GM19238 (cell line): Measurements from ENCODE around the gene HDAC4.

Experiments
- DNase-seq: peaks from one replicate; pipeline ENCODE4 v3.0.0; 2011; ENCODE audit warnings: low spot score; ENCODE audit not compliant: insufficient read length

HDAC4 gene

DNA sequence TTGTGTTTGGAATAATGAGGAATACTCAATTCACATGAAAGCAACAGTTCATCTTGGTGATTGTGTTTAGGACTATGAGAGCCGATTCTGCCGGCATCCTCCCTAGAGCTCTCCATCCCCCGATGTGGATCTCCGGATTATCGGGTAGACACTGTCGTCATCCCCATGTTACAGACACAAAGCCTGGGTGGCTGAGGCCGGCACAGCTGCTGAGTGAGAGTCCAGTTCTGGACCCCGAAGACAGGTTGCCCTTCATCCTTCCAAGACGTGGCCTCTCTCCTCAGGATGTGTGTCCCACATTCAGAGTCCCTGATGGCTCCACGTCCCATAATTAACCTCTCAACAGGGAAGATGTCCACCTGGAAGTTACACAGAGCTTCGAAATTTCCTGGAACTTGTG, 129.3 kb downstream of the HDAC4 start:
- no peak for DNase-seq

DNA sequence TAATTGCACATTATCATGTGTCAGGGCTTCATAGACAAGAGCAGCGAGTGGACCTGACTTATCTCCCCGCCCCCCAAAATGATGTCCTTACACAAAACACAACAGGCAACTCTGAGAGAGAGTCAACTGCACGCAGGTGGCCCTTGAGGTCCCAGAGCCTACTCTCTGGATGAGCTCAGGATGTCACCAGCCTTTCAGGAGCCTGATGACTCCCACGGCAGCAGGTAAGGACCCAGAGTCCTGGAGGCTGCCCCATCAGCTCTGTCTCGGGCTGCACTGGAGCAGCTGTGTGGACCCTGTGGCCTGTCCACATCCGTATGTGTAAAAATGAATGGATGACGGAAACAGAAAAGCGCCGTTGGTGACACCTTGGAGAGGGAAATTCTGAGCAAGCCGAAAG, 130.9 kb downstream of the HDAC4 start:
- no peak for DNase-seq

DNA sequence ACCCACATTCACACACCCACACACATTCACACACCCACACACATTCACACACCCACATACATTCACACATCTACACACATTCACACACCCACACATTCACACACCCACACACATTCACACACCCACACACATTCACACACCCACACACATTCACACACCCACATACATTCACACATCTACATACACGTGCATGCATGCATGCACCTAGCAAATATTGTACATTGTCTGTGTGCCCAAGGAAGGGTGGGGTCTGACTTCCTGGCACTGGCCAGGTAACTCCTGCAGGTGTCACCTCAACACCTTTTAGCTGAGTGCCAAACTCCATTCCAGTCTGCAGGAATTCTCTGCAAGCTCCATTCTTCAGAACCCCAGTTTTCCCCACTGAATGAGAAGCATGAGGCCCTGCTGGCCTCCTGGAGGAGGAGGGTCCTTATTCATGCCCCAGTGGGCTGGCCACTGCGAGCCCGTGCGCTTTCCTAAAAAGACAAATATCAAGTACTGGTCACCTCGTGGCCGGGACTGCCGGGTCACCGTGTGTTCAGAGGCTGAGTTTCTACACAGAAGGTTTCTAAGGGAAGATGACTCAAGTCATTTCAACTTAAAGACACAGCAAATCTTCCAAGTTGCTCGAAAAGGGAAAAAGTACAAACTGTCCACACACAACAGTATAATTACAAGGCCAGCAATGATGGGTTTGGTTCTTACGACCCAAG, 131.5 kb downstream of the HDAC4 start:
- no peak for DNase-seq

DNA sequence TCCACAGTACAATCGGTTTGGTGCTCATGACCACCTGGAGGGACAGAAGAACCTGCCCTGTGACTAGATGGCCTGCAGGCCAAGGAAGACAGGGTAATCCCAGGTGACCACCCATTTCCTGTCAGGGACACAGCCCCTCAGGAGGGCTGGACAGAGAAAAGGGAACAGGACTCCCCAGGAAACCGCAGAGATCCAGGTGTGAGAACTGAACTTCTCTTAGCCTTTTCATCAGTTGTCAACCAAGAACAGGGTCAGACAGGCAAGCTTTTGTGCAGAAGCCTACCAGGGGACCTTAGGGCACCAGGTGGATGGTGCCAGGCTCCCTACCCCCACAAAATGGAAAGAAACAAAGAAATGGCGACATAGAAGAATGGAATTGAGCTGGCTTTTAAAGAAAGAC, 132.3 kb downstream of the HDAC4 start:
- no peak for DNase-seq

DNA sequence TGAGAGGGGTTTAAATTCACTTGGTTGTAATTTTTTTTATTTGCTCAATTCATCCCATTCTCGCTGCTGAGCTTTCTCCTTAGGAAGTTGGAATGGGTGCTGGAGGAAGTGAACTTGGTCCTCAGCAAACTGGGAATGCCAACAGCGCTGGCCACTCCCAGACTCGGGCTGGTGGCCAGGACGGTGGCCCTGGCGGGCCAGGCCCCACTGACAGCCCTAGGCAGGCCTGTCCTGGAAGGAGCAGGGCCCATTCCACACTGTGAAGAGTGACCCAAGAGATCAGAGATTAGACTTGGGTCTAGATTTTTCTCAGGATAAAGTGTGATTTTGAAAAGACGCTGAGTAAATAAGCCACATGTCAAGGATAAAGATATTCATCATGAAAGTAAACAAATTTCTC, 132.7 kb downstream of the HDAC4 start:
- no peak for DNase-seq

DNA sequence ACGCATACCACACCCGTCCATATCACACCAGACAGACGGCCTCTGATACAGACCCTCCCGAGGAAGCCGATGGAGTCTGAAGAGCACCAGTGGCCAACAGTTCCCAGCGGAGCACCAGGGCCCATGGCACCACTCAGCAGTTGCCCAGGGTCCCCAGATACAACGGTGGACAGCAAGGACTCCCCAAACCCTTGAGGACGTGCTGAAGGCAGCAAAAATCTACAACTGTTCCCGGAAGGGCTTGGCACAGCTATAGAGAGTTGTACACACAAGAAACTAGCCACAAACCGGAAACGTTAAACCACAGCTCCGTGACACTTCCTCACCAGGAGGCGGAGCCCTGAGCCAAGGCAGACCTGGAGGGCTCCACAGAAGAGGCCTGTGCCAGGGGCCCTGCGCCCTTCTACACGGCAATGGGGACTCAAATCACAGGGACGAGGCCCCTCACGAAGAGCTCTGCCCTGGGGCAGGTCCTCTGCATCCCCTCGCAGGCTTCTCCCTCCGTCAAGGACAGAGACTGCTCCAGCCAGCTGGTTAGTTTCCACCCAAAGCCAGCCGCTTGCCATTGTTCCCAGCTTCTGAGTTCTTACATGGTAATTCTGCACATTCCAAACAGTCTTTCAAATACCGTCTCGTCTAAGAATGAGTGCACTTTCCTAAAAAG, 133.4 kb downstream of the HDAC4 start:
- DNase-seq = peak; percentile 92

DNA sequence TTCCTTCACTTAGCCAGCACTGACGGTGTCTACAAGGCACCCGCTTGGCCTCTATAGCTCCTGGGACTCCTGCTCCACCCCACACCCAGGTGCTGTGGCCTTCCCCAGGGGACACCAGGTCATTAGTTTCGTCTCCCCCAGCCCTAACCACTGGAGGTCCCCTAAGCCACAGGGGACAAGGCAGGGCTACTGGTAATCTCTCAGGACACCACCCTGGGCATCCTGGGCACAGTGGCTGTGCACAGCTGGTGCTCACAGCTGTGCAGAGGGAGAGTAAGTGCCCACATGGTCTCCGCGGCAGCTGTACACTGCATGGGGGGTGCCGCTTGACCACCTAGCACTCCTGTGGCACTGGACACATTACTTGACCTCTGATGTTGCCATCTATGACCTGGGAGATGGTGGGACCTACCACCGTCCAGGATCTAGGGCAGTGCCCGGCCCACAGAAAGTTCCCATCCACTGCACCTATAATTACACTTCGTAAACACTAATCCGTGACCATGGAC, 134.0 kb downstream of the HDAC4 start:
- DNase-seq = no peak

GRCh38 chr2:239266434-239266766, 134.4 kb downstream of the HDAC4 start:
- no peak for DNase-seq

DNA sequence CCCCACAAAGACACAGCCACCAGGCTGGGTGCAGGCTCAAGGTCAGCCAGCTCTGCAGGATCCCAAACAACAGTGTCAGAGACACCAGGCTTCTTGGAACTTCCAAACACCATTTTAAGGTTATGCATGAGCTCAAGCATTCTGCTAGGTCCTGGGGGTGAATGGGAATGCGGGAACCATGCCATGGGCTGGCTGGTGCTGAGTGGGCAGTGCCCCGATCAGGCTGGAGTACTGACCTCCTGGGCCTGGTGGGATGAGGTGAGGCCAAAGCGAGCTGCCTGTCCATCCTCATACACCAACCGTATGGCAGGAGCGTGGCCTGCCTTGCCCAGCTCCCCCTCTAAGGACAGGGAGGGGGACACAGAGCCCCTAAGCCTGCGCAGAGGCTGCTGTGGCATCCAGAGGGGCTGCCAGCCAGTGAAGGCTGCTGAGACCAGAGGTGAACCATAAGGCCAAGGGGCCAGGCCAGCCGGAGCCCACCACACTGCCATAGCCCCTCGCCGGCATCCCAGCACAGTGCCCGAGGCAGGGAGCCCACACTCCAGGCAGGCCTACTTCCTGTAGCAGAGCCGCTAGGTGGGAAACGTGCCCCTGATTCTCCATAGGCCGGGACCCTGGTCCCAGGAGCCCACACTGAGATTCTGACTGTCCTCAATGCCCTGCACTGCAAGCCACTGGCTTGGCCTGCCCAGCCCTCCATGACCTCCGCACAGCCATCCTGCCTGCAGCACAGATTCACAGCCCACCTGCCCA, 135.0 kb downstream of the HDAC4 start:
- DNase-seq = no peak

- DNase-seq = no peak
Observed at GRCh38 chr2:239264838-239265651, 135.8 kb downstream of the HDAC4 start.

- no peak for DNase-seq
Observed at GRCh38 chr2:239264492-239264837, 136.4 kb downstream of the HDAC4 start.

DNA sequence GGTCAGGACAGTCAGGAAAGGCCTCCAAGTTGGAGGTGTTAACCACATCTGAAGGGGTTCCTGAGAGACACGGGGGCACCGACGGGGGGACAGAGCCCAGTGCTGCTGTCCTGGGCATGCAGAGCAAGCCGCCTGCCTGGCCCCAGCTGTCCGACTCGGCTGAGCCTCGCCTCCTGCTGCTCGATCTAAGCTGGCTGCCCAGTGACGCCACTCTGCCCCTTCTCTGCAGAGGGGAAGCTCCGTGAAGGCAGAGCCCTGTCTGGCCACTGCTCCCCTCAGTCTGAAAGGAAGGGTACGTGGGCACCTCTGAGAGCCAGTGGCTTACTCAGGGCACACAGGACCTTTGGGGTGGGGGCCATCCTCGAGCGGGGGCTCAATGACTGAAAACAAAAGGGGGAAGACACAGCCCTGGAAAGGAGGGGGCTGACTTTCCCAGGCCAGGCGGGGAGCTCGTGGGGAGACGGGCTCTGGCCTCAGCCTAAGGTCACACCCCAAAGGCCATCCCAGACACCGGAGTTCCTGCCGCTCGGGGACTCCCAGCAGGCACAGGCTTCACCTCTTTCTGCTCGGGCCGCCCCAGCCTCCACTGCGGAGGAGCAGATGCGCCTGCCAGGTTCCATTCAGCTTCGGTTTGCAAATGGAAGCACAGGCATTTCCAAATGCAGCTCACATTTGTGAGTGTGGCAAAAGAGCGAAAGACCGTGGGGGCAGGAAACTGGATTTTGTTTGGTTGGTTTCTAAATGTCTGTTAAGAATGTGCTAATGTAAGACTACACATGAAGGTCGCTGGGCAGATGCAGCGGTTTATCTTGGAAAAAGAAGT, 136.9 kb downstream of the HDAC4 start:
- DNase-seq = no peak

DNA sequence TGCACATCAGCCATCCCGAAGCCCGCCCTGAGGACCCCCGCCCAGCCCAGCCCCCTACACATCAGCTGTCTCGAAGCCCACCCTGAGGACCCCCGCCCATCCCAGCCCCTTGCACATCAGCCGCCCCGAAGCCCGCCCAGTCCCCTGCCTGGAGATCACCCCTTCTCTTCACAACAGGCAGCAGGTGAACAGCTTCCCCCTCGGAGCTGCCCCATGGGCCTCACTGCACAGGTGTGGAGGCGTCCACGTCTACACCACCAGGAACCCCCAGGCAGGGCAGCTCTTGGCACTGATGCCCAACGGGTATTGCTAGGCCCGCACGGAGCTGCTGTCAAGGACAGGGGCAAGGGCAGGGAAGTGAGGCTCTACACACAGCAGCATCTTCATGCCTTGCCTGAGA, 137.6 kb downstream of the HDAC4 start:
- no peak for DNase-seq

DNA sequence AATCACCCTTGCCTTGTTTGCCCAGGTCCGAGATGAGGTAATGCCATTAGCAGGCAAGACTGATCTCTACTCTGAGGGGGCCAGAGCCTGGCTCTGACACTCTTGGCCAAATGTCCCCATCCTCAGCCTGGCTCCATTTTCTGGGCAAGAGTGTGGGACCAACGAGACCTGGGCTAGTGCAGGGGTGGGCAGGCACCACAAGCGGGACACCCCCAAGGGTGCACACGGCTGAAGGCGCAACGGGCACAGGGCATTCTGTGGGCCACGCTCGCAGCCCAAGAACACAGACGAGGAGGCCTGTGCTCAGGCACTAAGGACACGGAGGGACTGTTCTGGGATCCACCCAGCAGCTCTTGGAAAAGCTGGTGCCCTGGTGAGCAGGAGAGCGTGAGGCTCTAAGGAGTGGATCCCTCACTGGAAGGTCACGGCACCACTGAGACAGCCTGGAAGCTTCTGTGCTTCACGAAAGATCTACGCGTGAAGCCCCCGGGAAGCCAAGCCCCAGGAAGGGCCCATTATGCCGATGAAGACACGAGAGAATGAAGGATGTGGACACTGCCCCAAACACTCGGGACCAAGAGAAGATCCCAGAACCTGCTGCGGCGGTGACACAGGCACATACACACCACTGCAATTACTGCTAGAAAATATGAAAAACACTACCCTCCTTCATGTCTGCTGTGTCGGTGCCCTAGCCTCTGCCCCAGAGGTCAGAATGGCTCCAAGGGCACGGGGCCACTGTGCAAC, 138.2 kb downstream of the HDAC4 start:
- DNase-seq = no peak

DNA sequence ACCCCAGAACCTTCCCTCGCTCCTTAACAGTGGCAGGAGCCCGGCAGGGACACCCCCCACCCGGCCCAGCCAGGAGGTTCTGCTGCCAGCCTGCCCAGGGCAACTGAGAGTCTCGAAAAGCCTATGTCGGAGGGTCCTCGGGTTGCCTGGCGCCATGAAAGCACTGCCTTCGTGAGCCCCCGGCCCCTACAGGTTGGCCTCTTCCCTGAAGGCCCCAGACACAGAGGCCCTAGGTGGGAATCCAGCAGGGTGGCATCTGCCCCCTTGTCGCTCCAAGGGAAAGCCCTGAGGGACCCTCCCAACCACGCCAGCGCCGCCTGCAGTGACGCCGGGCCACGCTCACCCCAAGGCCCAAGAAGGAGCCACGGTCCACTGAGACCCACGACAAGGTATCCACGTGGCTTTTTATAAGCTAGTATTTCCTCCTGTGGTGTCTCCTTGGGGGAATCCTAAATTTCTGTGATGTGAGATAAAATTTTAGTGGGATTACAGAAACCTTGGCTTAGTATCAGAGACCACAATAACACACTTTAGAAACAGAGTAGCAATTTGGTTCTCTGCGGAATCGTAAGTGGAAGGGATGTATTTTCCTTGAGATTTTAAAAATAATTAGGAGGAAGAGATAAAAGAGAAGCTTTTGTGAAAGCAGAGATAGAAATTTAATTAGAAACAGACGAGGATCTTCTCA, 138.9 kb downstream of the HDAC4 start:
- DNase-seq = no peak

DNA sequence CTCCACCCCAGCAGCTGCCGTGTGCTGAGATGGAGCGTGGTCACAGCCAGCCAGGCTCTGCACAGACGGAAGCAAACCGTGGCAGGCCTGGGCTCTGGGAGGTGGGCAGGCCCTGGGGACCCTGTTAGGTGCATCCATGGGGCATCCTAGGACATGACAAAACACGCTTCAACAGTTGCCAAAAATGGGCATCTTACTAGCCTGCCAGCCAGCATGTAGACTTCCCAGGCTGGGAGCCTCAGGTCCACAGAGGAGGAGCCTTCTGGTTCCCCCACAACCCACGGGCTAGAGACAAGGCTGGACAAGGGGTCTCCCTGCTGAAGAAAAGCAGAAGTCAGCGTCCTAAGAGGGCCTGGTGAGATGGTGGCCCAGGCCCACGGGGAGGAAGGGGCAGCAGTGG, 139.5 kb downstream of the HDAC4 start:
- DNase-seq = no peak

GRCh38 chr2:239260546-239261327, 140.1 kb downstream of the HDAC4 start:
- no peak for DNase-seq

DNA sequence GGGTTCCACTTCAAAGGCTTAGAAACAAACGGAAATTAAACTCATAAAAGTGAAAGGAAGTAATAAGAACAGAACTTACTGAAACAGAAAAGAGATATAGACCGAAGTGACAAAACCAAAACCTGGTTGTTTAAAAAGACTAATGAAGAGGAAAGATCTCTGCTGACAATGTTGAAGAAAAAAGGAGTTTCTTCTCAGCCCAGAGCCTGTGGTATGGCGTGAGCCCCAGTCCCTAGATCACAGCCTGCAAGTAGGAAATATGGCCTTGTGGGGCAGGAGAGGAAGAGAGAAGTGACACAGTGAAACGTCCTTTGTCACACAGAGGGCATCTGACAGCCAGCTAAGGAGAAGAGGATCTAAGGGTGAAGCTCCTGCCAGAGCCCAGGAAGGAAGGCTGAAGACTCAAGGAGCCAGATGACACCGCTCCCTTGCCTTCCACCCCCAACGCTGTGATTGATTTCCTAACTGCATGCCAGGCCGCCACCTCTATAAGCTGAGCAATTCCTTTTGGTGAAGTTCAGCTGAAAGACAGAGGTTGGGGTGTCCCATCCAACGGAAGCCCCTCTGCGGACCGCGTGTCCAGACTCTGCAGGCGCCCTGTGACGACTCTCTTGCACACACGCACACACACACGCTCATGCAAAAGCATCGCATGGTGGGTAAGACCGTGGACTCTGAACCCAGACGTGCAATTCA, 141.1 kb downstream of the HDAC4 start:
- DNase-seq = peak; percentile 52
